ENCODE results near the gene CHCHD3.

- TF ChIP-seq TCF3 (CRISPR knock-in tag; IDR thresholded peaks at IDR 0.05) (no peak), EZH2 (IDR thresholded peaks at IDR 0.05; ENCODE audit: borderline replicate concordance, low read depth, low read length) (no peak), TFAM (CRISPR knock-in tag; conservative IDR thresholded peaks at IDR 0.05) (no peak), KLF1 (tag; IDR thresholded peaks at IDR 0.05) (no peak), RAD21 (CRISPR knock-in tag; conservative IDR thresholded peaks at IDR 0.05 in 1 of 2, IDR thresholded peaks at IDR 0.05 in 1 of 2) (no peak), EP300 (IDR thresholded peaks at IDR 0.05; ENCODE audit: low read length) (no peak), POLR2A (conservative IDR thresholded peaks at IDR 0.05) (no peak), ZBTB9 (CRISPR knock-in tag; IDR thresholded peaks at IDR 0.05) (no peak), ZNF318 (IDR thresholded peaks at IDR 0.05; ENCODE audit: borderline replicate concordance in 1 of 2, low read depth in 1 of 2) (no peak), TCFL5 (CRISPR knock-in tag; conservative IDR thresholded peaks at IDR 0.05) (no peak), ZNF695 (CRISPR knock-in tag; IDR thresholded peaks at IDR 0.05) (no peak)
- TF ChIP-seq, protein P1, sequence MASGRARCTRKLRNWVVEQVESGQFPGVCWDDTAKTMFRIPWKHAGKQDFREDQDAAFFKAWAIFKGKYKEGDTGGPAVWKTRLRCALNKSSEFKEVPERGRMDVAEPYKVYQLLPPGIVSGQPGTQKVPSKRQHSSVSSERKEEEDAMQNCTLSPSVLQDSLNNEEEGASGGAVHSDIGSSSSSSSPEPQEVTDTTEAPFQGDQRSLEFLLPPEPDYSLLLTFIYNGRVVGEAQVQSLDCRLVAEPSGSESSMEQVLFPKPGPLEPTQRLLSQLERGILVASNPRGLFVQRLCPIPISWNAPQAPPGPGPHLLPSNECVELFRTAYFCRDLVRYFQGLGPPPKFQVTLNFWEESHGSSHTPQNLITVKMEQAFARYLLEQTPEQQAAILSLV (tag; IDR thresholded peaks at IDR 0.05), result no peak
Measured at GRCh38 chr7:132778761-132779160, 303.1 kb downstream of the CHCHD3 start.

Measured in K562 (cell line).